BLaER1 (cell line): ENCODE results near the gene CDH9.

Experiments
- H3K27ac ChIP-seq: shearing (Covaris generic); formaldehyde crosslinking; 2 replicates; pipeline ENCODE4 v1.8.1; 2022
- H3K27me3 ChIP-seq: shearing (Covaris generic); formaldehyde crosslinking; 2 replicates; pipeline ENCODE4 v1.8.1; 2022
- H3K36me3 ChIP-seq: shearing (Covaris generic); formaldehyde crosslinking; 2 replicates; pipeline ENCODE4 v1.8.1; 2022
- H3K4me1 ChIP-seq: shearing (Covaris generic); formaldehyde crosslinking; 2 replicates; pipeline ENCODE4 v1.8.1; 2022
- H3K4me2 ChIP-seq: shearing (Covaris generic); formaldehyde crosslinking; 2 replicates; pipeline ENCODE4 v1.8.1; 2022
- H3K4me3 ChIP-seq: shearing (Covaris generic); formaldehyde crosslinking; 2 replicates; pipeline ENCODE4 v1.8.1; 2022
- H3K9ac ChIP-seq: shearing (Covaris generic); formaldehyde crosslinking; 2 replicates; pipeline ENCODE4 v1.8.1; 2022
- H3K9me3 ChIP-seq: shearing (Covaris generic); formaldehyde crosslinking; 2 replicates; pipeline ENCODE4 v1.8.1; 2022
- H4K20me1 ChIP-seq: shearing (Covaris generic); formaldehyde crosslinking; 2 replicates; pipeline ENCODE4 v1.8.1; 2022
- Cebpa-rat ChIP-seq: shearing (Covaris generic); IDR thresholded peaks from 2 replicates; pipeline ENCODE4 v1.8.1; 2022

Gene CDH9

GRCh38 chr5:27020973-27021372 lies 17.4 kb downstream of the CDH9 start:
- Histone ChIP-seq H3K36me3 (no peaks in the 10 kb centered on the region), H4K20me1 (no peaks in the 10 kb centered on the region), H3K9ac (no peak overlapping the region), H3K4me3 (no peak overlapping the region), H3K27me3 (no peaks in the 10 kb centered on the region), H3K27ac (no peak overlapping the region), H3K4me2 (no peak overlapping the region), H3K9me3 (no peaks in the 10 kb centered on the region), H3K4me1 (no peaks in the 10 kb centered on the region)
- no peak for TF ChIP-seq Cebpa-rat

- Histone ChIP-seq H3K27ac (no peak overlapping the region), H3K9me3 (no peaks in the 10 kb centered on the region), H3K4me3 (no peak overlapping the region), H3K4me1 (no peaks in the 10 kb centered on the region), H3K4me2 (no peak overlapping the region), H3K27me3 (no peaks in the 10 kb centered on the region), H3K9ac (no peak overlapping the region), H3K36me3 (no peaks in the 10 kb centered on the region), H4K20me1 (no peaks in the 10 kb centered on the region)
- no peak for TF ChIP-seq Cebpa-rat
Measured at GRCh38 chr5:27015758-27016157, 22.6 kb downstream of the CDH9 start.

GRCh38 chr5:27011274-27011673 lies 27.1 kb downstream of the CDH9 start:
- H3K9ac ChIP-seq = no peak overlapping the region
- no peaks in the 10 kb centered on the region for H4K20me1 ChIP-seq
- TF ChIP-seq Cebpa-rat = no peak
- H3K27me3 ChIP-seq = no peaks in the 10 kb centered on the region
- no peaks in the 10 kb centered on the region for H3K9me3 ChIP-seq
- no peak overlapping the region for H3K4me3 ChIP-seq
- H3K4me1 ChIP-seq = no peaks in the 10 kb centered on the region
- no peak overlapping the region for H3K27ac ChIP-seq
- H3K4me2 ChIP-seq = no peak overlapping the region
- no peaks in the 10 kb centered on the region for H3K36me3 ChIP-seq

GRCh38 chr5:27010646-27011045 lies 27.7 kb downstream of the CDH9 start:
- Histone ChIP-seq H3K4me3 (no peak overlapping the region), H3K36me3 (no peaks in the 10 kb centered on the region), H3K9me3 (no peaks in the 10 kb centered on the region), H4K20me1 (no peaks in the 10 kb centered on the region), H3K27me3 (no peaks in the 10 kb centered on the region), H3K9ac (no peak overlapping the region), H3K4me2 (no peak overlapping the region), H3K4me1 (no peaks in the 10 kb centered on the region), H3K27ac (no peak overlapping the region)
- no peak for TF ChIP-seq Cebpa-rat

DNA sequence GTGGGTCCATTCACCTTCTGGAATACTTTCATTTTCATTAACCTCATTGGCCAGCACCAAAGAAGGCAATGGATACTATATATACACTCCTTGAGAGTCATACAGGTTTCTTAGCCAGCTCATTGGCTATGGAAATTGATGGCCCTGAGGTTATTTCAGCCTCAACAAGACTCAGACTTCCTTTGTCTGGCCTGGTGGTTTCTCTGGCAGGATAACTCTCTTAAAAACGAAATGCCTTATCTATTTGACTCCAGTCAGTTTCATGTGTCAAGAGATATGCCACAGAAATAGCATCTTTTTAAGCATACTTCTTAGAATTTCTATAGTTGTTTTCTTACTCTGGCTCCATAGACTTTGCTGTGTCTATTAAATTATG lies 28.9 kb downstream of the CDH9 start:
- H3K4me1 ChIP-seq = no peaks in the 10 kb centered on the region
- no peak overlapping the region for H3K9ac ChIP-seq
- H3K36me3 ChIP-seq = no peaks in the 10 kb centered on the region
- no peak overlapping the region for H3K4me2 ChIP-seq
- no peak for TF ChIP-seq Cebpa-rat
- H3K27me3 ChIP-seq = no peaks in the 10 kb centered on the region
- H3K4me3 ChIP-seq = no peak overlapping the region
- no peak overlapping the region for H3K27ac ChIP-seq
- no peaks in the 10 kb centered on the region for H4K20me1 ChIP-seq
- no peaks in the 10 kb centered on the region for H3K9me3 ChIP-seq

- Histone ChIP-seq H3K27ac (no peak overlapping the region), H3K9me3 (no peaks in the 10 kb centered on the region), H3K27me3 (no peaks in the 10 kb centered on the region), H4K20me1 (no peaks in the 10 kb centered on the region), H3K4me2 (no peak overlapping the region), H3K4me1 (no peaks in the 10 kb centered on the region), H3K4me3 (no peak overlapping the region), H3K9ac (no peak overlapping the region), H3K36me3 (no peaks in the 10 kb centered on the region)
- TF ChIP-seq Cebpa-rat = no peak
Measured at GRCh38 chr5:27008604-27009539, 29.5 kb downstream of the CDH9 start.

GRCh38 chr5:27007121-27007520 lies 31.3 kb downstream of the CDH9 start:
- H3K27ac ChIP-seq = no peak overlapping the region
- H3K36me3 ChIP-seq = no peaks in the 10 kb centered on the region
- no peaks in the 10 kb centered on the region for H3K9me3 ChIP-seq
- no peaks in the 10 kb centered on the region for H3K4me1 ChIP-seq
- no peaks in the 10 kb centered on the region for H3K27me3 ChIP-seq
- no peaks in the 10 kb centered on the region for H4K20me1 ChIP-seq
- TF ChIP-seq Cebpa-rat = no peak
- no peak overlapping the region for H3K4me2 ChIP-seq
- no peak overlapping the region for H3K4me3 ChIP-seq
- no peak overlapping the region for H3K9ac ChIP-seq

DNA sequence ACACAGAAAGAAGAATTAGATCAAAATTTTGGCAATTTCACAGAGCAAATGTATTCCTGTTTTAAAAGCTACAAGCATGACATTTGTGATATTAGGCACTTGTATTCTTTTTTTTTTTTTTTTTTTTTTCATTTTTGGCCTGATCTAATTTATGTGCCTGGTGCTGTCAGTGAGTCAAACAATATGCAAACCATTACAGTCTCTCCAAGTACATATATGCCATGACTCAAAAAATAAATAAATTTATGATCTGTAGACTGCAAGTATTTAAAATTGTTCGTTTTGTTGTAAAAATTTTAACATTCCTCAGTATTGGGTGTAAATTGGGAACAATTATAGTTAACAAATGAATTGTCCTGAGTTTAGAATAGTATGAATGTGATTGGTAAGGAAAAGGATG lies 51.4 kb downstream of the CDH9 start:
- Histone ChIP-seq H3K9me3 (no peaks in the 10 kb centered on the region), H3K9ac (no peak overlapping the region), H3K4me3 (no peak overlapping the region), H4K20me1 (no peaks in the 10 kb centered on the region), H3K27me3 (no peaks in the 10 kb centered on the region), H3K4me1 (no peaks in the 10 kb centered on the region), H3K4me2 (no peak overlapping the region), H3K27ac (no peak overlapping the region), H3K36me3 (no peaks in the 10 kb centered on the region)
- TF ChIP-seq Cebpa-rat = no peak

DNA sequence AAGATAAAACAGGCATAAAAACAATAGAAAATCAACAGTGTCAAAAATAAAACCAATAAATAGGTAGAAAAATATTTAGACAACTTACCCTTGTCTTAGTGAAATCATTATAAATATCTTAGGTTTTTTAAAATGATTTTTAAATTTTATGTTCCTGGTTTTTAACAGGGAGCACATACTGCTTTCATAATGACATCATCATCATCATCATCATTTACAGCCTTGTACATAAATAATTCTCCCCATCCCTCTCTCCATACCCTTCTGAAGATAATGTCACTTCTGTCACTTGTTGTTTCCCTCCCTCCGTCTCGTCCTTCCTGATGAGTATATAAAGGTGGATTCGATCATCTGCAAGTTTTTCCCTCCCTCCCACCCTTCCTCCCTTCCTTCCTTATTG lies 56.6 kb downstream of the CDH9 start:
- no peaks in the 10 kb centered on the region for H3K27me3 ChIP-seq

GRCh38 chr5:26959290-26959689 lies 79.1 kb downstream of the CDH9 start:
- TF ChIP-seq Cebpa-rat = no peak
- Histone ChIP-seq H3K9me3 (no peaks in the 10 kb centered on the region), H3K27ac (no peak overlapping the region), H3K4me2 (no peak overlapping the region), H3K4me1 (no peaks in the 10 kb centered on the region), H4K20me1 (no peaks in the 10 kb centered on the region), H3K36me3 (no peaks in the 10 kb centered on the region), H3K9ac (no peak overlapping the region), H3K27me3 (no peaks in the 10 kb centered on the region), H3K4me3 (no peak overlapping the region)

More for the DNA sequence above, 56.6 kb downstream of the CDH9 start:
- Histone ChIP-seq H3K9me3 (no peaks in the 10 kb centered on the region), H3K4me2 (no peak overlapping the region), H3K9ac (no peak overlapping the region), H3K27ac (no peak overlapping the region), H4K20me1 (no peaks in the 10 kb centered on the region), H3K4me3 (no peak overlapping the region), H3K4me1 (no peaks in the 10 kb centered on the region), H3K36me3 (no peaks in the 10 kb centered on the region)
- no peak for TF ChIP-seq Cebpa-rat
